Middle frontal gyrus (tissue), 1 donor: ENCODE results near the gene LRRC75A.

Experiments
- DNase-seq: peaks from one replicate; pipeline ENCODE4 v3.0.0-alpha.2; 2015; ENCODE audit warnings: low spot score; ENCODE audit errors: extremely low spot score

Gene LRRC75A

GRCh38 chr17:16435925-16436886 lies 55.8 kb downstream of the LRRC75A start:
- no peak for DNase-seq

GRCh38 chr17:16434662-16435061 lies 57.3 kb downstream of the LRRC75A start:
- DNase-seq, result no peak

- DNase-seq, result no peak
Observed at GRCh38 chr17:16433514-16433913, 58.5 kb downstream of the LRRC75A start.

- no peak for DNase-seq
Observed at GRCh38 chr17:16432017-16432416, 60.0 kb downstream of the LRRC75A start.

GRCh38 chr17:16430650-16431049 lies 61.3 kb downstream of the LRRC75A start:
- no peak for DNase-seq

- no peak for DNase-seq
Observed at GRCh38 chr17:16429083-16429482, 62.9 kb downstream of the LRRC75A start.

GRCh38 chr17:16428098-16428882 lies 63.7 kb downstream of the LRRC75A start:
- no peak for DNase-seq

- no peak for DNase-seq
Observed at GRCh38 chr17:16427020-16427419, 65.0 kb downstream of the LRRC75A start.

- no peak for DNase-seq
Observed at GRCh38 chr17:16425698-16426659, 66.0 kb downstream of the LRRC75A start.

GRCh38 chr17:16425202-16425601 lies 66.8 kb downstream of the LRRC75A start:
- no peak for DNase-seq

- no peak for DNase-seq
Observed at GRCh38 chr17:16423226-16423872, 68.6 kb downstream of the LRRC75A start.

GRCh38 chr17:16422416-16422815 lies 69.6 kb downstream of the LRRC75A start:
- DNase-seq, result no peak

GRCh38 chr17:16419929-16420271 lies 72.1 kb downstream of the LRRC75A start:
- no peak for DNase-seq

GRCh38 chr17:16419074-16419928 lies 72.7 kb downstream of the LRRC75A start:
- no peak for DNase-seq

GRCh38 chr17:16418685-16419068 lies 73.3 kb downstream of the LRRC75A start:
- no peak for DNase-seq

GRCh38 chr17:16417896-16418684 lies 73.9 kb downstream of the LRRC75A start:
- no peak for DNase-seq

GRCh38 chr17:16417399-16417798 lies 74.6 kb downstream of the LRRC75A start:
- no peak for DNase-seq

GRCh38 chr17:16415031-16415924 lies 76.7 kb downstream of the LRRC75A start, which contains the start of gene TRPV2:
Gene TRPV2, plus strand, starts transcription at chr17:16415571. Its CDS starts 2,098 bp downstream, at chr17:16417669.
- no peak for DNase-seq
